Type B pancreatic cell (in vitro differentiated cells): ENCODE results near the gene CRYGB. TPM values are rescaled to one million over a fixed set of nuclear protein-coding genes. Genes with fewer than 3 reads are reported as not detected.

ENCODE experiments used
- DNase-seq: peaks from one replicate; pipeline ENCODE4 v3.0.0; 2021; ENCODE audit warnings: mixed read lengths; ENCODE audit not compliant: unreplicated experiment; ENCODE audit errors: extremely low spot score
- H3K27ac Mint-ChIP-seq: 2 replicates; pipeline ENCODE4 v1.8.0; 2021; ENCODE audit warnings: mild to moderate bottlenecking, mixed read lengths
- H3K27me3 Mint-ChIP-seq: 2 replicates; pipeline ENCODE4 v1.8.0; 2021; ENCODE audit warnings: mixed read lengths
- H3K36me3 Mint-ChIP-seq: 2 replicates; pipeline ENCODE4 v1.8.0; 2021; ENCODE audit warnings: mixed read lengths
- H3K4me1 Mint-ChIP-seq: one replicate; pipeline ENCODE4 v1.8.0; 2021; ENCODE audit warnings: mixed read lengths; ENCODE audit not compliant: unreplicated experiment
- H3K4me3 Mint-ChIP-seq: 2 replicates; pipeline ENCODE4 v1.8.0; 2021; ENCODE audit warnings: mild to moderate bottlenecking, mixed read lengths
- H3K9me3 Mint-ChIP-seq: 2 replicates; pipeline ENCODE4 v1.8.0; 2021; ENCODE audit warnings: mixed read lengths
- total RNA-seq: library from RNA; stranded (reverse); gene quantifications from 2 replicates; pipeline ENCODE4 v1.2.1, GENCODE V29; 2021; ENCODE audit warnings: low replicate concordance
- TF ChIP-seq, protein P1 (sequence below): fragments of 200-600 bp; sonication (generic); conservative IDR thresholded peaks from 2 replicates; pipeline ENCODE4 v1.5.0; 2021; ENCODE audit warnings: antibody characterized with exemption, mild to moderate bottlenecking

CRYGB gene
- total RNA-seq, 1 donor from 2014 or later = not detected

DNA sequence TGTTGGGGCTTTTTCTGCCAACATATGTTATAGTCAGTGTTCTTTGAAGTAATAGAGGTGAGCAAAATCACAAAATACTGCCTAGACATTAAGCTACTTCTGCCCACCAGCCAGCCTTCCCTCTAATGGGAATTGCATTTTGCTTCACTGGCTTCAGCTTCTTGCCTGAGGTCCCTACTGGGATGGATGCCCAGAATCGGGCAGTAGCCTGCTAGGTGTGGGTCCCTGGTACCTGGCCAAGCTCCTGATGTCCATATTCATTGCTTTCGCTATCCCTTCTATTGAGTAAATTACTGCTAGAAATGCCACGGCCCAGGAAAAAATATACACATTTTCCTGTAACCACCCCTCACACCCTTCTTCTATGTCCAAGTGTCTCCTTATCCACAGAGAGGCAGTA lies 48.6 kb downstream of the CRYGB start:
- TF ChIP-seq, protein P1, sequence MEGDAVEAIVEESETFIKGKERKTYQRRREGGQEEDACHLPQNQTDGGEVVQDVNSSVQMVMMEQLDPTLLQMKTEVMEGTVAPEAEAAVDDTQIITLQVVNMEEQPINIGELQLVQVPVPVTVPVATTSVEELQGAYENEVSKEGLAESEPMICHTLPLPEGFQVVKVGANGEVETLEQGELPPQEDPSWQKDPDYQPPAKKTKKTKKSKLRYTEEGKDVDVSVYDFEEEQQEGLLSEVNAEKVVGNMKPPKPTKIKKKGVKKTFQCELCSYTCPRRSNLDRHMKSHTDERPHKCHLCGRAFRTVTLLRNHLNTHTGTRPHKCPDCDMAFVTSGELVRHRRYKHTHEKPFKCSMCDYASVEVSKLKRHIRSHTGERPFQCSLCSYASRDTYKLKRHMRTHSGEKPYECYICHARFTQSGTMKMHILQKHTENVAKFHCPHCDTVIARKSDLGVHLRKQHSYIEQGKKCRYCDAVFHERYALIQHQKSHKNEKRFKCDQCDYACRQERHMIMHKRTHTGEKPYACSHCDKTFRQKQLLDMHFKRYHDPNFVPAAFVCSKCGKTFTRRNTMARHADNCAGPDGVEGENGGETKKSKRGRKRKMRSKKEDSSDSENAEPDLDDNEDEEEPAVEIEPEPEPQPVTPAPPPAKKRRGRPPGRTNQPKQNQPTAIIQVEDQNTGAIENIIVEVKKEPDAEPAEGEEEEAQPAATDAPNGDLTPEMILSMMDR = no peak
- no peak for DNase-seq
- Mint-ChIP-seq H3K36me3 (no peaks in the 10 kb centered on the region), H3K9me3 (no peaks in the 10 kb centered on the region), H3K27me3 (no peaks in the 10 kb centered on the region), H3K4me1 (no peaks in the 10 kb centered on the region), H3K27ac (no peak overlapping the region), H3K4me3 (no peak overlapping the region)

DNA sequence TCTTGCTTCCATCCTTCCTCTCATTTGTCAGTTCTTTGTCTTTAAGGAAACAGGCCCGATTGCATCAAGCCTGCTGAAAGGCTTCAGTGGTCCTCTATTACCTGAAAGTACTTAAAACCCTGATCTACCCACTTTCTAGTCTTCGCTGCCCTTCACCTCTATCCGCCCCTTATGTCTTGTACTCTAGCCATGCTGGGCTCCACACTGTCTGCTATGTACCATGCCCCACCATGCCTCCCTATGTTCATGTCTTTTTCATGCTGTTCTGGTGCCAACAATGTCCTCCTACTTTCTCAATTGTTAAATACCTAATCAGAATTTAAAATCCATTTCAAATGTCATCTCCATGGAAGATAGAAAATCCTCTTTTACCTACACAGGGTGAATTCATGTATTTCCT lies 49.9 kb downstream of the CRYGB start:
- TF ChIP-seq, protein P1 = no peak
- DNase-seq = no peak
- Mint-ChIP-seq H3K4me3 (no peak overlapping the region), H3K4me1 (peaks cover 3% of the 10 kb centered on the region), H3K36me3 (no peaks in the 10 kb centered on the region), H3K27ac (no peak overlapping the region), H3K27me3 (no peaks in the 10 kb centered on the region), H3K9me3 (no peaks in the 10 kb centered on the region)

DNA sequence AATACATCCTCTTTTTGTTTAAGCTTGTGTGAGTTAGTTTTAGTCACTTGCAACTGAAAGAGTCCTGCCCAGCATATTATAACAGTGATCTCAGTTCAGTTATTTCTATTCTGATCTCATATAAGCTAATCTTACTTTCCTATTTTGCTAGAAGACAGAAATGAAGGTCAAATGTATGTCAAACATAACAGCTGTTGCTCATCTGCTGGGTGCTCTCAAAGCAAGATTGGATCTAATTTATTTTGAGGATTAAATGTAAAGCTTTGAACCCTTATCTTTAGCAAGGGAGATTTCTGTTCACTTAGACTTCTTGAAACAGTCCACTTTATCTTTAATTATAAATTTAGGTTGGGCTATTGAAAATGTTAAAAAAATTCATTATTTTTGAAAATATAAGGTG lies 52.8 kb downstream of the CRYGB start:
- peaks cover 3% of the 10 kb centered on the region for H3K4me1 Mint-ChIP-seq
- H3K36me3 Mint-ChIP-seq = no peaks in the 10 kb centered on the region
- no peak overlapping the region for H3K4me3 Mint-ChIP-seq
- H3K27me3 Mint-ChIP-seq = no peaks in the 10 kb centered on the region
- no peaks in the 10 kb centered on the region for H3K9me3 Mint-ChIP-seq
- DNase-seq = no peak
- H3K27ac Mint-ChIP-seq = no peak overlapping the region
- TF ChIP-seq, protein P1 = no peak

Other genes starting within 250 kb of the CRYGB start
- gene PLEKHM3, start 120.6 kb downstream of the CRYGB start, total RNA-seq = 10.7 and 12.1 TPM in 2 replicates
- gene CRYGD, start 21.6 kb downstream of the CRYGB start, total RNA-seq = not detected in 2 replicates
- gene CRYGC, start 16.3 kb downstream of the CRYGB start, total RNA-seq = not detected in 2 replicates
- not detected in 2 replicates for gene CRYGA, start 17.4 kb upstream of the CRYGB start, total RNA-seq
- not detected in 2 replicates for gene C2orf80, start 43.9 kb upstream of the CRYGB start, total RNA-seq
- gene IDH1, start 108.9 kb upstream of the CRYGB start, total RNA-seq = 149 and 184 TPM in 2 replicates
- gene PIKFYVE, start 120.1 kb upstream of the CRYGB start, total RNA-seq = 21.9 and 33.8 TPM in 2 replicates